ENCODE measurements around the gene FAM221A.

GRCh38 chr7:23751852-23752251, 71.9 kb downstream of the FAM221A start:
- TF ChIP-seq RARB (CRISPR knock-in tag; IDR thresholded peaks at IDR 0.05) = no peak
- no peak for TF ChIP-seq POU6F1 (CRISPR knock-in tag; IDR thresholded peaks at IDR 0.05; ENCODE audit: borderline replicate concordance, low read depth)
- no peak for TF ChIP-seq ESRRG (CRISPR knock-in tag; IDR thresholded peaks at IDR 0.05)
- no peak for TF ChIP-seq TCF4 (CRISPR knock-in tag; IDR thresholded peaks at IDR 0.05; ENCODE audit: borderline replicate concordance)
- no peak for TF ChIP-seq TOX (CRISPR knock-in tag; IDR thresholded peaks at IDR 0.05; ENCODE audit: borderline replicate concordance)
- TF ChIP-seq, protein P1, sequence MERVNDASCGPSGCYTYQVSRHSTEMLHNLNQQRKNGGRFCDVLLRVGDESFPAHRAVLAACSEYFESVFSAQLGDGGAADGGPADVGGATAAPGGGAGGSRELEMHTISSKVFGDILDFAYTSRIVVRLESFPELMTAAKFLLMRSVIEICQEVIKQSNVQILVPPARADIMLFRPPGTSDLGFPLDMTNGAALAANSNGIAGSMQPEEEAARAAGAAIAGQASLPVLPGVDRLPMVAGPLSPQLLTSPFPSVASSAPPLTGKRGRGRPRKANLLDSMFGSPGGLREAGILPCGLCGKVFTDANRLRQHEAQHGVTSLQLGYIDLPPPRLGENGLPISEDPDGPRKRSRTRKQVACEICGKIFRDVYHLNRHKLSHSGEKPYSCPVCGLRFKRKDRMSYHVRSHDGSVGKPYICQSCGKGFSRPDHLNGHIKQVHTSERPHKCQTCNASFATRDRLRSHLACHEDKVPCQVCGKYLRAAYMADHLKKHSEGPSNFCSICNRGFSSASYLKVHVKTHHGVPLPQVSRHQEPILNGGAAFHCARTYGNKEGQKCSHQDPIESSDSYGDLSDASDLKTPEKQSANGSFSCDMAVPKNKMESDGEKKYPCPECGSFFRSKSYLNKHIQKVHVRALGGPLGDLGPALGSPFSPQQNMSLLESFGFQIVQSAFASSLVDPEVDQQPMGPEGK (CRISPR knock-in tag; IDR thresholded peaks at IDR 0.05; ENCODE audit: borderline replicate concordance) = no peak
- TF ChIP-seq ZC3H10 (CRISPR knock-in tag; IDR thresholded peaks at IDR 0.05) = no peak
- no peak for TF ChIP-seq ZFP30 (CRISPR knock-in tag; IDR thresholded peaks at IDR 0.05)

Measured in SK-N-SH treated with all-trans-retinoic acid at 6 μM for 48 hours (cell line).